AG08395 (cell line): ENCODE data around the gene PMEPA1.

ENCODE experiments used
- DNase-seq: peaks from one replicate; pipeline ENCODE4 v3.0.0; 2012; ENCODE audit warnings: mixed read lengths, low spot score

The PMEPA1 gene

DNA sequence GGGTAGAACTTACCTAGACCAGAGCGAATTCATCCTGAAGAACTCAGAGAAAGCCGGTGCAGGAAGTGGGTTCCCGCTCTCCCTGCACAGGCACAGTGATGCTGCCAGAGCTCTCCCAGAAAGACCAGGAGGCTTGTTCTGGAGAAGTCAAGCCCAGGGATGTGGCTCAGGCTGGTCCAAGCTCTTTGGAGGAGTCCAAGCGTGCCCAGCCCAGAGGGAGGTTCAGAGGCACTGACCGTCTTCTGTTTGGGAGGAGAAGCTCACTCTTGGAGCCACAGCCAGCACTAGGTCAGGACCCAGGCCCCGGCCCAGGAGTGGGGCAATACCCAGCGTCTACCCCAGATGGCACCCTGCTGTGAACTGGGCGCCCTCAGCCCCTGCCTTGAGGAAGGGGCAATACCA lies 1.5 kb upstream of the PMEPA1 start:
- DNase-seq, result peak; percentile 11

DNA sequence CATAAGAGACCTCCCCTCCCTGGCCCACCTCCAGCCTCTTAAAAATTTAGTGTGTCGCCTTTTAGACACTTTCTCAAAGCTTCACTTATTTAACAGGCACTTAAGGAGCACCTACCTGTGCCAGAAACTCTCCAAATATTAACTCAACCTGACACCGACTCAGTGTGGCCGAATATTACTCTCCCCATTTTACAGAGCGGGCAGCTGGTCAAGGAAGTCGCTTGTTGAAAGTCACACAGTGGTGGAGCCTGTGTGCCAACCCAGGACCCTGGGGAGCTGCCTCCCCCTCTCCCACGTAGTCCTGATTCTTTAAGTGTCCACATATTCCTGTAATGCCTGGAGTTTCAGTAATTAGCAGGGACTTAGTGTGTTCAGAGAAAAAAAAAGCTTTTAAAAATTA lies 1.0 kb upstream of the PMEPA1 start:
- no peak for DNase-seq

DNA sequence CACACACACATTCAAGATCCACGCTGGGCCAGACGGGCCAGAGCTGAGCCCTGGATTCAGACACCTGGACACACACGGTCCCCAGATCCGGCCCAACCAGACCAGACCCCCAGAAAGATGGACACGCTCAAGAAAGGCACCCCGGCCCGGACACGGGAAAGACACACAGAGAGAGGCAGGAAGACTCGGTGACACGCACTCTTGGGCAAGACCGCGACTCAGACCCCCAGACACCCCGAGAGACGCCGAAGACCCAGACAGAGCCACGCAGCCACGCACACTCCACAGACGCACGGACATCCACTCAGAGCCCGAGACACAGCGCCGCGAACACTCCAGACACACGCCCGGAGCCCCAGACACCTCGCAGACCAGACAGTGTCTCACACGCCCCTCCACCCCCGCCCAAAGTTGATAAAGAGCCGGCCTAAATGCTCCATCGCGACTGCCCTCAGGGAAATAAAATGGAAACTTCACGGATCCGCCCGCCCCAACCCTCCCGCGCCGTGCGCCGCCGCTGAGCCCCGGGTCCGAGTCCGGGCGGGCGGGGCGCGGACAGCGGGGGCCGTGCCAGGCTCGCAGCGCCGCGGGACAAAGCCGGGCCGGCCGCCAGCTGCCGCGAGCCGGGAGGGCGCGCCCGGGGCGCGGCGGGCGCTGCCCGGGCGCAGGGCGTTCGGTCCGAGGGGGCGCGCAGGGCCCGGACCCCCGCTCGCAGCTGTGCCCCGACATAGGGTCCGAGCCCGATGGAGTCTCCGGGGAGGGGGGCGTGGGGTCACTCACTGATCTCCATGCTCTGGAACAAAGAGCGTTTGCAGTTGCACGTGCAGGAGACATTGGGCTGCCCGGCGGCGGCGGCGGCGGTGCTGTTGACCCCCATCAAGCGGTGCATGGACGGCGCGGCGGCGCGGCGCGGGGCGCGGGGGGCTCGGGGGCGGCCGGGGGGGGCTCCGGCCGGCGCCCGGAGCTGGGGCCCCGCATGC lies 831 bp downstream of the PMEPA1 start:
- peak; percentile 43 for DNase-seq

DNA sequence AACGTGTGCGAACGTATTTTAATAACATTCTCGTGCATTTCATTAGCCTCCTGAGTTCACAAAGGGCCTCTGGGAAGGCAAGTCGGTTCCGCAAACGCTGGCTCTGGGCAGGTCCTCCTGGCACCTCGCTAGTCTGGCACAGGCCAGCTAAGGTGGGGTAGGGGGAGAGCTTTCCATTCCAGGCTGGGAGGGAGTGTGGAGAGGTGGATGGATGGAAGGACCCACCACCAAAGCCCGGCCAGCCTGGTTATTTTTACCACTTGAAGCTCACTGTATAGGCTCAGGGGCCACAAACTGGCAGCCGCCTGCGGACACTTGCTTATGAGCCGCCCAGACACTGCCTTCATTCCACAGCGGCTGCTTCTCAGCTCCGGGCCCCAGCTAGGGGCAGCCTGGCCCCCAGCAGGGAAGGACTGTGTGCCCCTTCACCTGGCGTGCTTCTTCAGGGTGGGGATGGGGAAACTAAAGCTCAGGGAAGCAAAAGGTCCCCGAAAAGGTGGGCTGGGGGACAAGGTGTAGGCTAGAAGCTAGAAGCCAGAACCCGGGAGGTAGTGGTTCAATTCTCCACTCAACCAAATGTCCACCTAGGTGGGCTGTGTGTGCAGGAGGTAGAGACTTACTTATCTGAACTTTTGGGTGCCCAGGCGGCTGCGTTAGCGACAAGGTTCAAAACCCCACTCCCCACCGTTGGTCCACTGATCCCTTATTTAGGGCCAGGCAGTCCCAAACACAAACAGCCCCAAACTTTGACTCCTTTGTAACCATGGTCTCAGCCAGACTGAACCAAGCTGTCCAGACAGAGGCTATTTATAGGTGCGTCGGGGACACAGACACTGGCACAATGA lies 1.7 kb downstream of the PMEPA1 start:
- DNase-seq, result no peak

DNA sequence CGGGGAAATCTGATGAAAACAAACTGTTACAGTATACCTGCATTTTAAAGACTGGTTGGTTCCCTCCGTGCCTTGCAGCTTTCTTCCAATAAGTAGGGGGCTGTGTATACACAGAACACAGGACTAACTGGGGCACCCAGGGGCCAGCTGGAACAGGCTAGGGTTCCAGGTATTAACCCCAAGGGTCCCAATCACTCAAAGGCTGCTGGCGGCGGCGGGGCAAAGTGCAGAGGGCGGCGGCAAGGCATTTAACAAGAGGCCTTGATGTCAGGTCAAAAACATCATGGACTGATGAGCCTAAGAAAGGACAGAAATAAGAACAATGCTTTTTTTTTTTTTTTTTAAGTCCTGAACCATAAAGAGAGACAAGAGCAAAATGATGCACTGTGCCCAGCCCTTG lies 2.5 kb downstream of the PMEPA1 start:
- DNase-seq, result no peak

DNA sequence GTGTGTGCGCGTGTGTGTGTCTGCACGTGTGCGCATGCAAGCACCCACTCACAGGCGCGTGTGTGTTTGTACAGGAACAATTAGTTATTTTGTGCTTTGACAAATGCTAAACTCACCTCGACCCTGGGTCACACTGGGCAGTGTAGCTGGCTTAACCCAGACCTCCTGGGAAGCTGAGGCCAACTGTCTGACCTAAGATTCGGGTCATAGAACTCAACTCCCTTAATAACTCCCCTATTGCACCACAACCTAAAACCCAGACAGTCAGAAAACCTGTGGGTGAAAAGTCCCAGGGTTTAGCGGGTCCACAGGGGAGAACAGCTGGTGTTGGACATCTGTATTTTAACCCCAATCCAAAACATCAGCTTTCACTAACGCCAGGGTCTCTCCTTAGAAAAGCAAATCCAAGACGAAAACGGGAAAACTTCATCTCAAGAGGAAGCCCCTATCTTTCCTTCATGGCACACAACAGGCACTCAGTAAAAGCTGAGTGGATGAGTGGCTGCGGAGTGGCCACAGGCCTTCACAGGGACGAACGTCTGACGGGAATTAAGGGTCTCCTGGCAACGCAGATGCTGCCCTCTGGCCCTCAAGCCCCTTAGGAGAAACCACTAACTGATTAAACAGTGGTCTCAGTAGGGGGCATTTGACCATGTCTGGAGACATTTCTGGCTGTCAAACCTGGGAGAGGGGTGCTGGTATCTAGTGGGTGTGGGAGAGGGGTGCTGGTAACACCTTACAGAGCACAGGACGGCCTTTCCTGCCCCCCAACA lies 4.5 kb downstream of the PMEPA1 start:
- DNase-seq, result no peak

DNA sequence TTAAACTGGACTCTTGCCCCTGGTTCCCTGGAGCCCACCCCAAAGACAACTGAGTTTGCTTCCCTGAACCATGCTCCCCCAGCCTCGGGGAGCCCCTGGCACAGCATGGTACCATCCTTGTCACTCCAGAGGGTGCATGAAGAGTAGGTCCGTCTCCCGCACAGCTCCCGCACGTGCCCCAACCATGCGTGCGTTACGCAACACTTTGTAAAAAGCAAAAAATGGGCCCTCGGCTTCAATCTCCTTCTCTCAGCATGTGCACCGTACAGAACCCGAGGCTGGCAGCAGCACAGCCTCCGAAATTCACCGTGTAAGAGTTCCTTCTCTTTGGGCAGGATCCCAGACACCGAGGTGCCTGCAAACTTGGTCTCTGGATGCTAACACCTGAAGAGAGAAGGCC lies 5.6 kb downstream of the PMEPA1 start:
- DNase-seq, result no peak

DNA sequence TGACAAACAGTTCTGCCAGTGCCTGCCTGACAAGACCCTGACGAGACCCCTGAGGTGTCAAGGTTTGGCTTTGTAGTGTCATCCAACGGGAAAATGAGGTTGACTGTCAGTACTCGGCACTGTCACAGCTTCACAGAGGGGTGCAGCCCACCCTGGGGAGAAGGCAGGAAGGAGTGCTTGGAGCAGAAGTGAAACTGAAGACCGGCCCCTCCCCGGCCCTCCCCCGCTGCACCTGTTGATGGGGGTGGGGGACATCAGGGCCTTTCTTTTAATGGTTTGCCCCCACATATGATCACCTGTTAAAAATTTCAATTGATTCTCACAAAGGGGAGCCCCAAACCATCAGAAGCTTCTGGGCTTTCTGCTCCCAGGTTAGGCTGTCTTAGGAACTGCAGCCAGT lies 6.8 kb downstream of the PMEPA1 start:
- no peak for DNase-seq

DNA sequence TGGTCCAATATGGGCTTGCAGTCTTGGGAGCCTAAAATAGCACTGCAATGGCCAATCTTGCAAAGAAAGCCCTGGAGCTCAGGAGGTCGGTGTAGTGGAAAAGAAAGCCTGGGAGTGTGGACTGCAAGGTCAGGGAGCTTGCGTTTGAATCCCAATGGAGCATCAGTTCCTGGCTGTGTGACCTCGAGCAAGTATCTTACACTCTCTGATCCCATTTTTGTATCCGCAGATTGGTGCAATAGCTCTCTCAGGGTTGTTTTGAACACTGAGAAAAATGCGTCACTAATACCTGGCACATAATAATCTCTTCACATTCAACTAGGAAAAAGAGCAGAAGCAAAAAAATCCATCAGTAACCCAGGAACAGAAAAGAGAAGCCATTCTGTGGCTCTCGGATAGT lies 7.3 kb downstream of the PMEPA1 start:
- DNase-seq, result no peak

DNA sequence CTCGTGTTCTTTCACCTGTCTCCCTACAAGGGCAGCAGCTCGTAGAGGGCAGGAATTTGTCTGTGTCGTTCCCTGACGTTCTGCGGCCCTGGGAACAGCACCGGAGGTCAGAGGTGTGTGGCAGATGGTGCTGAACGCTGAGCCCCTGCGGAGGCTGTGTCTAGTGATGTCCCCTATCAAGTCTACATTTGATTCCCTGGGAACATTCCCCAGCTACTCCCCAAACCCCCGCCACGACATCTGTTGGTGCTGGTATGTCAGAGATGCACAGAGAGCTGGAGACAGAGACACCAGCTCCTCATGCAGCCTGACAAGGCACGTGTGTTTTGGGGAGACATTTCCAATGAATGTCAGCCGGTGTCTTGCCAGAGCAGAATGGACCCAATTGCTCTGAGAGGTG lies 7.7 kb downstream of the PMEPA1 start:
- DNase-seq, result no peak

DNA sequence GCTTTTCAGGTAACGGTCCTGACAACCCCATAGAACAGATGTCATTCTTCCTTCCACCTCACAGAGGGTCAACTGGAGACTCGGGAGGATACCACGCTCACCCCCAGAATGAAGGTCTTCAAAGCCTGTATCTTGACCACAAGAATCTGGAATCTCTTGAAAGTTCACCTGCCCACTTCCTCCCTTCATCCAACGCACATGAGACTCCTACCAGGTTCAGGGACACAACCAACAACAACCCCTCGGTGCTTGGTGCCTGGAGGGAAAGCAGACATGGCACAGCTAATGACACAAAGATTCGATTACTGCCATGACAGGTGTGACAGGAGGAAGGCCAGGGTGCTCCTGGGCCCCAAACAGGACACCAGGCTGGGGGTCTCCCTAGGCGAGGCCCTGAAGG lies 8.2 kb downstream of the PMEPA1 start:
- no peak for DNase-seq

DNA sequence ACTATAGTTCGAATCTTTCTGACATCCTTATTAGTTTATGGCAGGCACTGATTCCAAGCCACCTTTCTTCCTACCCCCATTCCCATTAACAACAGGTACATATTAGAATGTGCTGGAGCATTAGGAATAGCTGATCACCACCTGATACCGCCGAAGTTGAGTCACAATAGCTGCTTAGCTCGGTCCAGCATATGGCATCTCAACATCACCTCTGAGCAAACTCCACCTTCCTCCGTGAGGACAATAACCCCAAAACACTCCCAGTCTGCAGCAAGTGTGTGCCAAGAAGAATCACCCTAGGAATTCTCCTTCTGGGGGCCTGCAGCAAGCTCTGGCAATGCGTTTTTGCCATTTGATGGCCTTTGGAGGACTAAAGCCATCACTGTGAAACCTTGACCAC lies 8.7 kb downstream of the PMEPA1 start:
- DNase-seq, result no peak

DNA sequence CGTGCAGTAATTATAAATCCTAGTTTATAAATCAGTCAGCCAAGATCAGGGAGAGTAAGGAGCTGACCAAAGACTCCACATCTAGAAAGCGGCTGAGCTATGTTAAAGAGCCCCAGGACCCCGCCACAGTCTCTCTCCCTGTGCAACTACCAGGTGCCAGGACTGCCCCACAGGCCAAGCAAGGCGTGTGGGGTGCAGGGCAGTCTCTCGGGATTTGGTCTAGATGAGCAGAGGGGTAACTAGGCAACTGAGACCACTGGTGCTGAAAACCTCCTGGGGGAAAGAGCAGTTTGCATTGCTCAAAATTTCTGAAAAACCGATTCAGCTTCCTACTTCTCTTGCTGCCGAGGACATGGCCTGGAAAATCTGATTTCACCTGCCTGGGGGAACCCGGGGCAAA lies 10.4 kb downstream of the PMEPA1 start:
- no peak for DNase-seq

DNA sequence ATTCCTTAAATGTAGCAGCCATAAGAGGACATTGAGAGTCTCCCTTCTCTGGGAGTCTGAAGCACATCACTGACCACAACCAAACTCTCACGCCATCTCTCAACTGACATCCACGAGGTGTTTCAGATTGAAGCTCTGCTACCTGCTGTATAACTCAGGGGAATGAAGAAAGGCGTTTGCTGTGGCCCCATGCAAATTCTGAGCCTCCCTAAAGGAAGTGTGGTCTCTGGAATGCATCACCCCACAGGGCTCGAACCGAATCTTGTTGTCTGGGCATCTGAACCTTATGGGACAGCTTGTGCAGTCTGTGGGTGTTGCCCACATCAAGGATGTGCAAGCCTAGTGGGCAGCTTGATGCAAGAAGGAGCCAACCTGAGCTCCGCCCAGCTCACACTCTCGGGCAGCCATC lies 10.9 kb downstream of the PMEPA1 start:
- DNase-seq, result peak; percentile 24

DNA sequence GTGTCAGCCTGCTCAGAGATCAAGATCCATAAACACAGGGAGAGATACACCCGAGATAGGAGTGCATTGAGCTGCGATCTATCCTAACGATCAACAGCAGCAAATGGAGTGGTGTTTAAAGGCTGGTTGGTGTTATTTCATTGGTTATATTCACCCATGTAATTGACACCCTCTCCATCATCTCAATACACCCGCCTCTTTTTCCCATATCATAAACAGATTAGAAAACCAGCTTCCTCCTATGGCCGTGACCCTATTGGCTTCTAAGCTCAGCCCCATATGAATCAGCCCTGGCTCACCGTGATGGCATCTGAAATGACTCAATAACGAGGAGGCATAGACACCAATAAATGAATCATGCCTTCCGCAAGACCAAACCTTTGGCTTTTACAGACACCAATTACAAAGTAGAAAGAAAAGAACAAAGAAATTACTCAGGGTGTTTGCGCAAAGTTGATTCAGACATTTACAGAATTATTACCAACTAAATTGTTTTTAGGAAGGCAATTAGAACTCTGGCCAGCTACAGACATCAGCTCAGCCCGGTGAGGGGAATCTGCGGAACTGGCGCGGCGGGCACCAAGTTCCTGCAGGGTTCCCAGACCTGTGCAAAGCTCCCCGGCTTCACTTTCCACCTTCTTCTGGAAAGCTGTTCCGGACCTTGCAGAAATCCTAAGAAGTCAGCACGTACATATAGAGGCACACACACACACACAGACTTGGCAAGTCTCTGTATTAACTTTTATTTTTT lies 11.5 kb downstream of the PMEPA1 start:
- DNase-seq, result peak; percentile 98

DNA sequence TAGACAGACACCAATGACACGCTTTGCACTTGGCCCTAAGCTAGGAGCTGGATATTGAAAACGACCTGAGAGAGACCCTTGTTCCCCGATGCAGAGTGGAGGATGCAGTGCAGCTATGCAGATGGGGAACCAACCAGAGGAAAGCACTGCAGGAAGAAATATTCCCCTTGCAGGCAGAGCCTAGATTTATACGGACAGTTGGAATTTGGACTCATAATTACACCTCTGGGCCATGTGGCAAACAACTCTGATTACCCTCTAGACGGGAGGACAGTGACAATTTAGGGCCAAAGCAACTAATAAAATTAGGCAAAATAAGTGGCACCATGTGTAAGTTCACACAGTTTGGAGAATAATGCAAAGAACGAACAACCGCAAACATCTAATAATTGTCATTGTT lies 12.3 kb downstream of the PMEPA1 start:
- DNase-seq, result no peak

DNA sequence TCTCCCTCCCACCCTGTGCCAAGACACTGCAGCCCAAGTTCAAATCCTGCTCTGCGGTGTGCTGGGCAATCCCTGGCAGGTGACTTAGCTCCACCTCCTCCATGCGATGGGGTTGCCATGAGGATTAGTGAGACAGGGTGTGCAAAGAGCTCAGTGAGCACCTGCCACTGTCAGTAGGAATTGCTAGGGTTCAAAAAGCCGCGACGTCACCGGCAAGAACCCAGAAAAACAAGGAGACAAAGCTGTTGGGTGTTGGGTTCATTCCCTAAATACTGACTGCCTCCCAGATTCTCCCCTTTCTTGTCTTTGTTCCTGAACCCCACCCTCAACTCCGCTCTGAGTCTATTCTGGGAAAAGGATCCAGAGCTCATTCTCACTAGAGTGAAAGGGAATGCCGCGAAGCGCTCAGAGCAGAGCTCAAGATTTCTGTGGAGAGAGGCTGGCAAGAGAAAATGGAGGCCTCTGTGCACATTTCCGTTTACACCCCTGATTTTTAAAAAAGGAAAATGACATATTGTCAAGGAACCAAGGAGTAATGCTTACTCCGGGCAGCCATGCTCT lies 13.3 kb downstream of the PMEPA1 start:
- DNase-seq, result no peak

DNA sequence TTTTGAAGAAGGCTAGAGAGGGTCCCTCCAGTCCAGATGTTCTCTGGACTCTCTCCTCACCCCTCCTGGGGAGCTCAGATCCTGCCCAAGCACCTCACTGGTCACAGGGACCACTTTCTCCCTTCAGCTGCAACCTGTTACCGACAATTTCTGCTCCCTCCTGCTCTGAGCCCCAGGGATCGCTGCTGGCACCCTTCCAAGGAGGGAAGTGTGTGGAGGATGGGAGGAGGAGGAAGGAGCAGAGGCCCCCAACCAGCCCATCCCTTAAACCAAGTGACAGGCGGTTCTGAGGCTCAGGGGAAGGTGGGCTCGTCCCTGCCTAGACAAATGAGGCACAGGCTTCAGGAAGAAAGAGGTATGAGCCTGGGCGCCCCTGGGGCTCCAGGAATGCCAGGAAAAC lies 13.9 kb downstream of the PMEPA1 start:
- DNase-seq, result no peak

DNA sequence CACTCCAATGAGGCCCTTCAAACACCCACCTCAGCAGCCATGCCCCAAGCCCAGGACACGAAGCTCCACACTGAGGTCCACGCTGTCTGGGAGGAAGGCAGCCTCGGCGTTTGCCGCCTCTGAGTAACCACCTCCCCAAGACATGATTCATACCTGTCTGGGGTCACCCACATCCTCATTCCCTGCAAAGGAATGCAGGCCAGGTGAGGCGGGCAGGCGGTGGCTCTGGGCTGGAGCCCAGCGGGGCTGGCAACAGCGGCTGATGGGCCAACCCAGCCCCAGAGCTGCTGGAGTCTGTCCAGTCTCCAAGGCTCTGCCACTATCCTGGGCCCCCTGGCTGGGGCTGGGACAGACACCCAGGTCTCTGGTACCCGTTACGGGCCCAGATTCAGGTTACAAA lies 14.8 kb downstream of the PMEPA1 start:
- DNase-seq, result no peak

DNA sequence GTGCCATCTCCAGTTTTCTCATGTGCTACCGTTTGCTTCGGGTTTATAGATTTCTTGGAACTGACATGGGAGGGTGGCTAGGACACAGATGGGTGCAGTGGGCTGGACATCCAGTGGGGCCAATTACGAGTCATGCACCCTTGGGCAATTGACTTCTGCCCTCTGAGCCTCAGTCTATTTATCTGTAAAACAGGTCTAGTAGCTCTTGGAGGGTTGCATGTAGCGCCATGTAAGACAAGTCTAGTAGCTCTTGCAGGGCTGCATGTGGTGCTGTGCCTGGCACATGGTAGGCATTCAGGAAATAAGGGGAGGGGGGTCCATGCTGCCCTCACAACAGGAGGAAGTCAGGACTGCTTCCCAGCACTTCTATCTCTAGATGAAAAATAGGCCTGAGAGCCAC lies 15.3 kb downstream of the PMEPA1 start:
- DNase-seq, result no peak

DNA sequence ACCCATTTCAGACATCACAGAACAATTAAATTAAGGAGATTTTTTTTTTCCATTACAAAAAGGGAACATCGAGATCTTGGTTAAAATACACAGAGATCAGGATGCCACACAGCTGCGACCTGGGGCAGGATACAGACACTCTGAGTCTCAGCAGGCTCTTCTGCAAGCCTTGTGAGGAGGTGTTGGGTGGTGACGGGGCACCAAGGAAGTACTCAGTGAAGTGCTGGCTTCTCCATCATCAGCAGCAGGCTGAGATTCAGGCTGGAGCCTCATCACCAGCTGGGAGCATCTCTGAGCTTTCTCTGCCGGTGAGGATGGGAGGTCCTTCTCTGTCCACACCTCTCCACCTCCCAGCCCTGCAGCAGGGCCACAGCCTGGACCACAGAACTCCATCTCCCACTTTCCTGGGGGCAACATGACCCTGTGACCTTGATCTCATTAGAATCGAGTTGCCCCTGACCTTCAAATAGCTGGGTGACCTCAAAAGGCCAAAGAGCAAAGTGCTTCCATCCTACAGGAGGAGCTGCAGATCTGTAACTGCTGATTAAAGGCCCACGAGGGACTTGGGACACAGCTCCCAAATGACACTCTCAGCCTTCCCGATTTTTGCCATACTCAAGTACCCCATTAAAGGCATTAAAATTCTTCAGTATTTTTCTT lies 16.0 kb downstream of the PMEPA1 start:
- no peak for DNase-seq
